Upper lobe of left lung (tissue), 6 donors: ENCODE results near the gene KRTAP17-1. TPM values are rescaled to one million over a fixed set of nuclear protein-coding genes. Genes with fewer than 3 reads are reported as not detected.

Experiments used
- ATAC-seq, 2 donors: fragments of 200-7000 bp; cut with Tn5 transposase; one replicate each; pipeline ENCODE4 v1.9.1; 2022; ENCODE audit warnings: mild to moderate bottlenecking in 2 of 2, moderate library complexity in 2 of 2; ENCODE audit not compliant: low FRiP score in 2 of 2
- DNase-seq, 2 donors: peaks; one replicate each; pipeline ENCODE4 v3.0.0-alpha.2; 2019 to 2020
- H3K27ac ChIP-seq, 4 donors: fragments of 200-600 bp; sonication (generic); one replicate each; pipeline ENCODE4 v1.5.1; 2016 to 2019
- H3K27me3 ChIP-seq, 4 donors: fragments of 200-600 bp; sonication (generic); one replicate each; pipeline ENCODE4 v1.5.1; 2017 to 2019
- H3K36me3 ChIP-seq, 4 donors: fragments of 200-600 bp; sonication (generic); one replicate each; pipeline ENCODE4 v1.5.1; 2016 to 2019
- H3K4me1 ChIP-seq, 4 donors: fragments of 200-600 bp; sonication (generic); one replicate each; pipeline ENCODE4 v1.5.1; 2018 to 2019
- H3K4me3 ChIP-seq, 4 donors: fragments of 200-600 bp; sonication (generic); one replicate each; pipeline ENCODE4 v1.5.1; 2017 to 2019; ENCODE audit warnings: mild to moderate bottlenecking in 2 of 4, moderate library complexity in 1 of 4
- H3K9me3 ChIP-seq, 4 donors: fragments of 200-600 bp; sonication (generic); one replicate each; pipeline ENCODE4 v1.5.1; 2018 to 2019
- EP300 ChIP-seq, 4 donors: sonication (generic); formaldehyde crosslinking; IDR thresholded peaks; one replicate each; pipeline ENCODE4 v1.5.1; 2017; ENCODE audit warnings: antibody characterized with exemption in 4 of 4, control low read depth in 2 of 4
- POLR2A ChIP-seq, 4 donors: fragments of 450-650 bp; IDR thresholded peaks; one replicate each; pipeline ENCODE4 v1.5.1; 2016 to 2017; ENCODE audit warnings: antibody characterized with exemption in 4 of 4, mild to moderate bottlenecking in 2 of 4
- POLR2AphosphoS5 ChIP-seq, 2 donors: sonication (generic); formaldehyde crosslinking; IDR thresholded peaks; one replicate each; pipeline ENCODE4 v1.5.1; 2017; ENCODE audit warnings: antibody characterized with exemption in 2 of 2
- WGBS, 2 donors: methylation state at CpG; one replicate each; pipeline ENCODE4 v1.1.5; 2017 to 2018; 5-methylcytosine and 5-hydroxymethylcytosine counted together
- total RNA-seq, 6 donors: library from RNA; depleted of rRNA in 4 of 6; stranded (reverse); fragments of >200 nt in 4 of 6; gene quantifications; one replicate each; pipeline versions ENCODE4 v1.1.0 to v1.2.1, GENCODE V29; 2016 to 2021
- TF ChIP-seq, protein P1 (sequence below), 6 experiments: fragments of 450-650 bp in 4 of 6; fragments of 200-600 bp in 2 of 6; sonication (generic) in 2 of 6; IDR thresholded peaks; one replicate each; pipeline ENCODE4 v1.5.1; 2016 to 2019; ENCODE audit warnings: antibody characterized with exemption in 6 of 6
- donor health status: DM: no; HTN: no; CAD: no; lungs with moderate emphysema.
- donor health status: DM: no; HTN: yes; CAD: no; lungs with severe emphysema.

KRTAP17-1 gene
- total RNA-seq, 6 donors from 2014 or later: not detected

DNA sequence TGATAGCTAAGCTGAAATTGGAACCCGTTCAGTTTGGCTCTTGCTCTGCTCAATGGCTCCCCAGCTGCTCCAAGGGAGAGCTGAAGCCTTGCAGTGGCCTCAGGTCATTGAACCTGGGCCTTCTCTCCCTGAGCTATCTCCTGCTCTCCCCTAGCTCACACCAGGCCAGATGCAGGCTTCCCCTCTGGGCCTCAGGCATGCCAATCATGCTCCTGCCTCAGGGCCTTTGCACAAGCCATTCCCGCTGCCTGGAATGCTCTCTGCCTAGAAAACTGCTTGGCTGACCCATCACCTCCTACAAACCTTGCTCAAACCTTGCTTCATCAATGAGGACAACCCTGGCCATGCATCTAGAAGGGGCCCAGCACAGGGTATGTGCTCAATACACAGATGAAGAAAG lies 16.7 kb upstream of the KRTAP17-1 start:
- WGBS, 2 donors: 91% methylated on average over 2 of the region's 2 CpGs; no CpG with 5 or more reads in 1 of the 2 donors
- Histone ChIP-seq H3K36me3 (no peaks in the 10 kb centered on the region), H3K9me3 (no peaks in the 10 kb centered on the region), H3K4me3 (no peak overlapping the region), H3K4me1 (no peaks in the 10 kb centered on the region), H3K27ac (no peak overlapping the region), H3K27me3 (no peaks in the 10 kb centered on the region)
- DNase-seq: no peak
- TF ChIP-seq, protein P1, sequence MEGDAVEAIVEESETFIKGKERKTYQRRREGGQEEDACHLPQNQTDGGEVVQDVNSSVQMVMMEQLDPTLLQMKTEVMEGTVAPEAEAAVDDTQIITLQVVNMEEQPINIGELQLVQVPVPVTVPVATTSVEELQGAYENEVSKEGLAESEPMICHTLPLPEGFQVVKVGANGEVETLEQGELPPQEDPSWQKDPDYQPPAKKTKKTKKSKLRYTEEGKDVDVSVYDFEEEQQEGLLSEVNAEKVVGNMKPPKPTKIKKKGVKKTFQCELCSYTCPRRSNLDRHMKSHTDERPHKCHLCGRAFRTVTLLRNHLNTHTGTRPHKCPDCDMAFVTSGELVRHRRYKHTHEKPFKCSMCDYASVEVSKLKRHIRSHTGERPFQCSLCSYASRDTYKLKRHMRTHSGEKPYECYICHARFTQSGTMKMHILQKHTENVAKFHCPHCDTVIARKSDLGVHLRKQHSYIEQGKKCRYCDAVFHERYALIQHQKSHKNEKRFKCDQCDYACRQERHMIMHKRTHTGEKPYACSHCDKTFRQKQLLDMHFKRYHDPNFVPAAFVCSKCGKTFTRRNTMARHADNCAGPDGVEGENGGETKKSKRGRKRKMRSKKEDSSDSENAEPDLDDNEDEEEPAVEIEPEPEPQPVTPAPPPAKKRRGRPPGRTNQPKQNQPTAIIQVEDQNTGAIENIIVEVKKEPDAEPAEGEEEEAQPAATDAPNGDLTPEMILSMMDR (IDR thresholded peaks at IDR 0.05): no peak
- no peak for TF ChIP-seq POLR2A (IDR thresholded peaks at IDR 0.05)
- no peak for TF ChIP-seq POLR2AphosphoS5 (IDR thresholded peaks at IDR 0.05)
- TF ChIP-seq EP300 (IDR thresholded peaks at IDR 0.05): no peak
- ATAC-seq: no peak

DNA sequence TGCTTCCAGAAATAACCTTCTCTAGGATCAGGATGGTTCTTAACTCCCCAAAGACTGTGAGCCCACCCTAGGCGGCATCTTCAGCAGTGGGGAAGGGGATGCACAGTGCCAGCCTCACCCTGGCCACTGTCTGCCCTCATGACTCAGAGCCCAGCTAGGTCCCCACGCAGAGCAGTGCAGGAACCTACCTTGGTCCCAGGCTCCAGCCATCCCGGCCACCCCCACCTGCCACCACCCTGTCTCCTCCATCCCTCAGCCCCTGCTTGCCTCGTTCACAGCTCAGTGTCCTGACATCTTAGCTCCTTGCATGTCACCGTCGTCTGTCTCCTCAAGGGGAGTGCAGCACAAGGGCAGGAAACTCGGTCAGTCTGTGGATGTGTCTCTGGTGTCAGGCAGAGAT lies 16.1 kb upstream of the KRTAP17-1 start:
- Histone ChIP-seq H3K27ac (no peak overlapping the region), H3K4me1 (no peaks in the 10 kb centered on the region), H3K9me3 (no peaks in the 10 kb centered on the region), H3K4me3 (no peak overlapping the region), H3K36me3 (no peaks in the 10 kb centered on the region), H3K27me3 (no peaks in the 10 kb centered on the region)
- TF ChIP-seq POLR2AphosphoS5 (IDR thresholded peaks at IDR 0.05) (no peak), EP300 (IDR thresholded peaks at IDR 0.05) (no peak), POLR2A (IDR thresholded peaks at IDR 0.05) (no peak)
- TF ChIP-seq, protein P1 (IDR thresholded peaks at IDR 0.05): no peak
- ATAC-seq (no peak), DNase-seq (peak in 1 of 2 donors; percentile 56)
- 56 to 73% methylated on average over 3 to 7 of the region's 7 CpGs for WGBS, 2 donors

- H3K4me1 ChIP-seq: no peaks in the 10 kb centered on the region
- H3K36me3 ChIP-seq: no peaks in the 10 kb centered on the region
- ATAC-seq (peak in 1 of 2 donors; percentile 15), DNase-seq (peak in 1 of 2 donors; percentile 42)
- H3K27me3 ChIP-seq: no peaks in the 10 kb centered on the region
- no peaks in the 10 kb centered on the region for H3K9me3 ChIP-seq
- TF ChIP-seq, protein P1 (IDR thresholded peaks at IDR 0.05): peak; percentile 52 to 78 (median 63)
- no peak for TF ChIP-seq POLR2A (IDR thresholded peaks at IDR 0.05)
- H3K4me3 ChIP-seq: no peak overlapping the region
- no peak overlapping the region for H3K27ac ChIP-seq
- WGBS, 2 donors: 45 to 51% methylated on average over 6 to 13 of the region's 13 CpGs
Observed at GRCh38 chr17:41329279-41329948, 13.9 kb upstream of the KRTAP17-1 start.

GRCh38 chr17:41328207-41328606 lies 12.7 kb upstream of the KRTAP17-1 start:
- H3K4me3 ChIP-seq: no peak overlapping the region
- TF ChIP-seq POLR2A (IDR thresholded peaks at IDR 0.05) (no peak), POLR2AphosphoS5 (IDR thresholded peaks at IDR 0.05) (no peak), EP300 (IDR thresholded peaks at IDR 0.05) (no peak)
- TF ChIP-seq, protein P1 (IDR thresholded peaks at IDR 0.05): no peak
- H3K27me3 ChIP-seq: no peaks in the 10 kb centered on the region
- no peaks in the 10 kb centered on the region for H3K4me1 ChIP-seq
- H3K36me3 ChIP-seq: no peaks in the 10 kb centered on the region
- ATAC-seq: no peak
- no peak for DNase-seq
- no peak overlapping the region for H3K27ac ChIP-seq
- 82% methylated on average over 7 of the region's 7 CpGs; no CpG with 5 or more reads in 1 of the 2 donors for WGBS, 2 donors
- no peaks in the 10 kb centered on the region for H3K9me3 ChIP-seq
